HepG2 (cell line): ENCODE measurements around the gene INO80B. TPM values are rescaled to one million over a fixed set of nuclear protein-coding genes. Genes with fewer than 3 reads are reported as not detected.
"Not testable (repeated sequence)": the region's sequence is repeated elsewhere in the genome, so short reads cannot be mapped to it uniquely, and the experiment has no call there.

Source experiments
- ATAC-seq: fragments of 200-7000 bp; cut with Tn5 transposase; 3 replicates; pipeline ENCODE4 v1.9.1; 2020; ENCODE audit warnings: mild to moderate bottlenecking, moderate library complexity
- BruUV-seq: library from RNA; stranded (reverse); fragments of 400-500 nt; replicated peaks from 2 replicates; lab custom pipeline; 2021; lab: Mats Ljungman, UMichigan
- CTCF ChIA-PET: fragments of 300-600 bp; formaldehyde crosslinking; extraction: SDS; loops from one replicate; lab custom pipeline; 2021; ENCODE audit warnings: low total read pairs, inconsistent platforms, low intra/inter-chr PET ratio; lab: Yijun Ruan, JAX
- POLR2A ChIA-PET: fragments of 350-600 bp; sonication (Branson Sonifier 250); formaldehyde crosslinking; loops from one replicate; lab custom pipeline; 2020; ENCODE audit warnings: antibody characterized with exemption, inconsistent platforms; lab: Yijun Ruan, JAX
- DNase-seq: peaks from one replicate; pipeline ENCODE4 v3.0.0-alpha.2; 2015; ENCODE audit warnings: low spot score
- FAIRE-seq: peaks from 3 replicates; lab custom pipeline; 2011; peaks lifted over from hg19 to GRCh38; lab: Jason Lieb, UNC
- H2AFZ ChIP-seq: one replicate; pipeline ENCODE4 v1.6.1; 2011; ENCODE audit warnings: low read length, inconsistent platforms
- H3K27ac ChIP-seq: fragments of 300-600 bp; 3 replicates; pipeline ENCODE4 v1.8.0; 2011; ENCODE audit warnings: mixed run types, mild to moderate bottlenecking, mixed read lengths, low read length, inconsistent platforms; ENCODE audit not compliant: insufficient read depth; ENCODE audit errors: extremely low read length
- H3K27me3 ChIP-seq, 2 experiments: fragments of 200-600 bp in 1 of 2; 2 replicates in 1 of 2; 3 replicates in 1 of 2; pipeline versions ENCODE4 v1.6.0 to v1.8.0; 2011; ENCODE audit warnings: low read length in 2 of 2, mild to moderate bottlenecking in 2 of 2, moderate library complexity in 2 of 2, inconsistent platforms in 1 of 2; ENCODE audit not compliant: insufficient read depth in 2 of 2, control insufficient read depth in 1 of 2
- H3K36me3 ChIP-seq, 2 experiments: fragments of 200-600 bp in 1 of 2; replicated peaks in 1 of 2; 2 replicates in 1 of 2; 3 replicates in 1 of 2; pipeline versions ENCODE4 v1.5.1 to v1.8.0; 2011; ENCODE audit warnings: low read length in 2 of 2, inconsistent platforms in 1 of 2; ENCODE audit not compliant: insufficient read depth in 2 of 2, control insufficient read depth in 1 of 2
- H3K4me1 ChIP-seq: 2 replicates; pipeline ENCODE4 v1.5.1; 2012; ENCODE audit warnings: low read length, inconsistent platforms; ENCODE audit not compliant: insufficient read depth
- H3K4me2 ChIP-seq: 2 replicates; pipeline ENCODE4 v1.6.0; 2011; ENCODE audit warnings: low read depth, low read length, inconsistent platforms
- H3K4me3 ChIP-seq, 3 experiments: fragments of 200-600 bp in 1 of 3; sonication (generic), shearing (Covaris generic) in 1 of 3; replicated peaks in 1 of 3; 2 replicates each; pipeline ENCODE4 v1.5.1; 2011 to 2016; ENCODE audit warnings: low read length in 3 of 3, inconsistent platforms in 2 of 3, low read depth in 2 of 3, mild to moderate bottlenecking in 2 of 3, control low read depth in 1 of 3, mixed read lengths in 1 of 3; ENCODE audit not compliant: insufficient read depth in 1 of 3
- H3K79me2 ChIP-seq: one replicate; pipeline ENCODE4 v1.6.1; 2011; ENCODE audit warnings: low read length, inconsistent platforms; ENCODE audit not compliant: insufficient read depth
- H3K9ac ChIP-seq: 2 replicates; pipeline ENCODE4 v1.6.0; 2011; ENCODE audit warnings: mild to moderate bottlenecking, low read depth, low read length, inconsistent platforms; ENCODE audit not compliant: insufficient read depth
- H3K9me3 ChIP-seq: 2 replicates; pipeline ENCODE4 v1.5.1; 2012; ENCODE audit warnings: mild to moderate bottlenecking, low read length
- H4K20me1 ChIP-seq: 2 replicates; pipeline ENCODE4 v1.6.0; 2011; ENCODE audit warnings: inconsistent platforms, mild to moderate bottlenecking, low read length, moderate library complexity; ENCODE audit not compliant: insufficient read depth
- CHD4 ChIP-seq: fragments of 200-600 bp; sonication (generic); IDR thresholded peaks from 2 replicates; pipeline ENCODE4 v1.7.0; 2017; ENCODE audit warnings: mild to moderate bottlenecking, low read length, borderline replicate concordance
- JUN ChIP-seq: sonication (generic); formaldehyde crosslinking; IDR thresholded peaks from 2 replicates; pipeline ENCODE4 v1.4.0; 2020; ENCODE audit warnings: mild to moderate bottlenecking, missing genetic modification reagents
- ZBTB38 ChIP-seq: sonication (generic); formaldehyde crosslinking; IDR thresholded peaks from 2 replicates; pipeline ENCODE4 v1.5.1; 2020; ENCODE audit warnings: mild to moderate bottlenecking, missing genetic modification reagents
- ZMYM3 ChIP-seq: sonication (generic); formaldehyde crosslinking; IDR thresholded peaks from 2 replicates; pipeline ENCODE4 v1.5.1; 2020; ENCODE audit warnings: mild to moderate bottlenecking, missing genetic modification reagents
- ZNF121 ChIP-seq: sonication (generic); formaldehyde crosslinking; IDR thresholded peaks from 2 replicates; pipeline ENCODE4 v1.5.0; 2020; ENCODE audit warnings: mild to moderate bottlenecking, missing genetic modification reagents
- ZNF292 ChIP-seq: sonication (generic); formaldehyde crosslinking; IDR thresholded peaks from 2 replicates; pipeline ENCODE4 v1.8.1; 2022; ENCODE audit warnings: mild to moderate bottlenecking, low read depth, missing genetic modification reagents, borderline replicate concordance
- ZNF770 ChIP-seq: sonication (generic); formaldehyde crosslinking; IDR thresholded peaks from 2 replicates; pipeline ENCODE4 v1.5.0; 2020; ENCODE audit warnings: mild to moderate bottlenecking, missing genetic modification reagents
- WGBS: methylation state at CpG from one replicate; pipeline ENCODE4 v1.1.6; 2017; ENCODE audit warnings: low lambda C conversion rate; 5-methylcytosine and 5-hydroxymethylcytosine counted together
- in situ Hi-C: cut with HindIII; loops from 2 replicates; pipeline ENCODE4 v1.10.0; 2017; ENCODE audit warnings: low pct_unique_long_range_greater_than_20kb; ENCODE audit not compliant: extremely low pct_ligation_motif_present
- intact Hi-C: fragments of 100-400 bp; cut with micrococcal nuclease; formaldehyde crosslinking; loops from one replicate; pipeline ENCODE4 v1.10.0; 2022; ENCODE audit not compliant: unreplicated experiment
- polyA plus RNA-seq, 8 experiments: library from polyadenylated mRNA; depleted of rRNA in 3 of 8; stranded (reverse) in 7 of 8; unstranded in 1 of 8; fragments of >200 nt; fragmentation: Illumina TruSeq in 4 of 8; extraction: Trizol in 4 of 8; gene quantifications; 2 replicates each; pipeline versions ENCODE4 v1.2.1 to v1.2.3, GENCODE V29; 2011 to 2016; ENCODE audit warnings: low read depth in 4 of 8, missing spikeins in 1 of 8, mixed read lengths in 1 of 8; ENCODE audit not compliant: insufficient read depth in 1 of 8
- total RNA-seq, 5 experiments: library from RNA; depleted of rRNA; stranded (reverse); fragments of >200 nt; fragmentation: Illumina TruSeq; extraction: Trizol; gene quantifications; 2 replicates each; pipeline ENCODE4 v1.2.3, GENCODE V29; 2016; ENCODE audit warnings: low read depth in 1 of 5
- TF ChIP-seq, protein P1 (sequence below): sonication (generic); formaldehyde crosslinking; IDR thresholded peaks from 2 replicates; pipeline ENCODE4 v1.5.1; 2020; ENCODE audit warnings: missing genetic modification reagents, mild to moderate bottlenecking, borderline replicate concordance
- TF ChIP-seq, protein P2 (sequence below): sonication (generic); formaldehyde crosslinking; IDR thresholded peaks from 2 replicates; pipeline ENCODE4 v1.4.0; 2020; ENCODE audit warnings: missing genetic modification reagents, borderline replicate concordance
- TF ChIP-seq, protein P3 (sequence below): sonication (generic); formaldehyde crosslinking; IDR thresholded peaks from 2 replicates; pipeline ENCODE4 v1.4.0; 2020; ENCODE audit warnings: missing genetic modification reagents, mild to moderate bottlenecking, borderline replicate concordance

Gene INO80B
- total and polyA plus RNA-seq, 2 of the 13 experiments (the other 11 are each of a cell fraction or from before 2014, with no cell fraction given): 6.2 to 14.5 TPM

GRCh38 chr2:74483675-74484164, 28.8 kb downstream of the INO80B start:
- ATAC-seq, BruUV-seq, H3K9me3 ChIP-seq, DNase-seq, H3K27ac ChIP-seq, H4K20me1 ChIP-seq, H2AFZ ChIP-seq, FAIRE-seq, H3K27me3 ChIP-seq: not testable (repeated sequence)
- POLR2A ChIA-PET: interaction anchor here (1.0 to 20.6 kb wide), 12 partner anchors 9 to 93 kb away, joined by 5 to 795 read pairs (median 18); partner anchors contain the start of genes AUP1, DQX1, HTRA2 and INO80B
- Histone ChIP-seq H3K36me3 (peaks cover 2 to 10% of the 10 kb centered on the region in 2 experiments; a peak in 4 of 5 replicates), H3K4me3 (peak overlapping the region; percentile 82 to 87 (median 83)), H3K4me2 (peak overlapping the region; percentile 78), H3K79me2 (peaks cover 45% of the 10 kb centered on the region), H3K9ac (peak overlapping the region; percentile 91), H3K4me1 (peaks cover 74% of the 10 kb centered on the region)
- CTCF ChIA-PET: interaction anchor here (1.0 to 2.4 kb wide), 7 partner anchors 19 to 104 kb away, joined by 3 to 20 read pairs (median 10); partner anchors contain the start of genes AUP1, HTRA2, INO80B and MOGS
- in situ Hi-C loops: loop anchor here (5.0 kb wide), 1 partner anchor 99 kb away; no protein-coding TSS in a partner anchor
- WGBS: 81% methylated on average over 19 of the region's 19 CpGs
- intact Hi-C loops: loop anchor here (1.0 kb wide), 5 partner anchors 19 to 104 kb away; partner anchors contain the start of genes AUP1, HTRA2 and PCGF1
- 0 out of 2 replicates have a peak, but pooled peaks have one; percentile 24 for TF ChIP-seq JUN (CRISPR knock-in tag)
- peak; percentile 98 for TF ChIP-seq ZNF121 (CRISPR knock-in tag)
- peak; percentile 69 for TF ChIP-seq ZNF770
- TF ChIP-seq ZMYM3 (CRISPR knock-in tag): 0 out of 2 replicates have a peak, but pooled peaks have one; percentile 21
- TF ChIP-seq, protein P1, sequence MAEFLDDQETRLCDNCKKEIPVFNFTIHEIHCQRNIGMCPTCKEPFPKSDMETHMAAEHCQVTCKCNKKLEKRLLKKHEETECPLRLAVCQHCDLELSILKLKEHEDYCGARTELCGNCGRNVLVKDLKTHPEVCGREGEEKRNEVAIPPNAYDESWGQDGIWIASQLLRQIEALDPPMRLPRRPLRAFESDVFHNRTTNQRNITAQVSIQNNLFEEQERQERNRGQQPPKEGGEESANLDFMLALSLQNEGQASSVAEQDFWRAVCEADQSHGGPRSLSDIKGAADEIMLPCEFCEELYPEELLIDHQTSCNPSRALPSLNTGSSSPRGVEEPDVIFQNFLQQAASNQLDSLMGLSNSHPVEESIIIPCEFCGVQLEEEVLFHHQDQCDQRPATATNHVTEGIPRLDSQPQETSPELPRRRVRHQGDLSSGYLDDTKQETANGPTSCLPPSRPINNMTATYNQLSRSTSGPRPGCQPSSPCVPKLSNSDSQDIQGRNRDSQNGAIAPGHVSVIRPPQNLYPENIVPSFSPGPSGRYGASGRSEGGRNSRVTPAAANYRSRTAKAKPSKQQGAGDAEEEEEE: peak; percentile 13; the same call in 1 of the 2 replicates
- 0 out of 2 replicates have a peak, but pooled peaks have one; percentile 2 for TF ChIP-seq ZNF292 (CRISPR knock-in tag)
- TF ChIP-seq, protein P2, sequence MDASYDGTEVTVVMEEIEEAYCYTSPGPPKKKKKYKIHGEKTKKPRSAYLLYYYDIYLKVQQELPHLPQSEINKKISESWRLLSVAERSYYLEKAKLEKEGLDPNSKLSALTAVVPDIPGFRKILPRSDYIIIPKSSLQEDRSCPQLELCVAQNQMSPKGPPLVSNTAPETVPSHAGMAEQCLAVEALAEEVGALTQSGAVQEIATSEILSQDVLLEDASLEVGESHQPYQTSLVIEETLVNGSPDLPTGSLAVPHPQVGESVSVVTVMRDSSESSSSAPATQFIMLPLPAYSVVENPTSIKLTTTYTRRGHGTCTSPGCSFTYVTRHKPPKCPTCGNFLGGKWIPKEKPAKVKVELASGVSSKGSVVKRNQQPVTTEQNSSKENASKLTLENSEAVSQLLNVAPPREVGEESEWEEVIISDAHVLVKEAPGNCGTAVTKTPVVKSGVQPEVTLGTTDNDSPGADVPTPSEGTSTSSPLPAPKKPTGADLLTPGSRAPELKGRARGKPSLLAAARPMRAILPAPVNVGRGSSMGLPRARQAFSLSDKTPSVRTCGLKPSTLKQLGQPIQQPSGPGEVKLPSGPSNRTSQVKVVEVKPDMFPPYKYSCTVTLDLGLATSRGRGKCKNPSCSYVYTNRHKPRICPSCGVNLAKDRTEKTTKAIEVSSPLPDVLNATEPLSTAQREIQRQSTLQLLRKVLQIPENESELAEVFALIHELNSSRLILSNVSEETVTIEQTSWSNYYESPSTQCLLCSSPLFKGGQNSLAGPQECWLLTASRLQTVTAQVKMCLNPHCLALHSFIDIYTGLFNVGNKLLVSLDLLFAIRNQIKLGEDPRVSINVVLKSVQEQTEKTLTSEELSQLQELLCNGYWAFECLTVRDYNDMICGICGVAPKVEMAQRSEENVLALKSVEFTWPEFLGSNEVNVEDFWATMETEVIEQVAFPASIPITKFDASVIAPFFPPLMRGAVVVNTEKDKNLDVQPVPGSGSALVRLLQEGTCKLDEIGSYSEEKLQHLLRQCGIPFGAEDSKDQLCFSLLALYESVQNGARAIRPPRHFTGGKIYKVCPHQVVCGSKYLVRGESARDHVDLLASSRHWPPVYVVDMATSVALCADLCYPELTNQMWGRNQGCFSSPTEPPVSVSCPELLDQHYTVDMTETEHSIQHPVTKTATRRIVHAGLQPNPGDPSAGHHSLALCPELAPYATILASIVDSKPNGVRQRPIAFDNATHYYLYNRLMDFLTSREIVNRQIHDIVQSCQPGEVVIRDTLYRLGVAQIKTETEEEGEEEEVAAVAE: 0 out of 2 replicates have a peak, but pooled peaks have one; percentile 4
- TF ChIP-seq, protein P3, sequence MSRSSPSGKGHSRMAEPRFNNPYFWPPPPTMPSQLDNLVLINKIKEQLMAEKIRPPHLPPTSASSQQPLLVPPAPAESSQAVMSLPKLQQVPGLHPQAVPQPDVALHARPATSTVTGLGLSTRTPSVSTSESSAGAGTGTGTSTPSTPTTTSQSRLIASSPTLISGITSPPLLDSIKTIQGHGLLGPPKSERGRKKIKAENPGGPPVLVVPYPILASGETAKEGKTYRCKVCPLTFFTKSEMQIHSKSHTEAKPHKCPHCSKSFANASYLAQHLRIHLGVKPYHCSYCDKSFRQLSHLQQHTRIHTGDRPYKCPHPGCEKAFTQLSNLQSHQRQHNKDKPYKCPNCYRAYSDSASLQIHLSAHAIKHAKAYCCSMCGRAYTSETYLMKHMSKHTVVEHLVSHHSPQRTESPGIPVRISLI (CRISPR knock-in tag): 0 out of 2 replicates have a peak, but pooled peaks have one; percentile 27
- 0 out of 2 replicates have a peak, but pooled peaks have one; percentile 40 for TF ChIP-seq ZBTB38 (CRISPR knock-in tag)
- TF ChIP-seq CHD4: 0 out of 2 replicates have a peak, but pooled peaks have one; percentile 19
